Smooth muscle cell (in vitro differentiated cells): ENCODE measurements around the gene ABLIM2. TPM values are rescaled to one million over a fixed set of nuclear protein-coding genes. Genes with fewer than 3 reads are reported as not detected.

Source experiments
- DNase-seq: peaks from one replicate; lab custom pipeline; 2025; ENCODE audit not compliant: unreplicated experiment; lab: John Stamatoyannopoulos, UW
- H2AFZ ChIP-seq: fragments of 200-600 bp; sonication (generic); 2 replicates; pipeline ENCODE4 v1.6.0; 2016; ENCODE audit warnings: antibody characterized with exemption, low read depth, mild to moderate bottlenecking
- H3F3A ChIP-seq: fragments of 200-600 bp; sonication (generic); 2 replicates; pipeline ENCODE4 v1.6.0; 2017; ENCODE audit warnings: antibody characterized with exemption, low read depth
- H3K27ac ChIP-seq: fragments of 200-600 bp; sonication (generic); 2 replicates; pipeline ENCODE4 v1.5.1; 2016; ENCODE audit warnings: low read depth, mild to moderate bottlenecking
- H3K27me3 ChIP-seq: fragments of 200-600 bp; sonication (generic); 2 replicates; pipeline ENCODE4 v1.6.1; 2016; ENCODE audit warnings: low read depth, mild to moderate bottlenecking
- H3K36me3 ChIP-seq: fragments of 200-600 bp; sonication (generic); 2 replicates; pipeline ENCODE4 v1.5.1; 2016; ENCODE audit warnings: low read depth
- H3K4me1 ChIP-seq: fragments of 200-600 bp; sonication (generic); 2 replicates; pipeline ENCODE4 v1.5.1; 2016; ENCODE audit warnings: low read depth
- H3K4me2 ChIP-seq: fragments of 200-600 bp; sonication (generic); 2 replicates; pipeline ENCODE4 v1.6.0; 2016; ENCODE audit warnings: mild to moderate bottlenecking
- H3K4me3 ChIP-seq: fragments of 200-600 bp; sonication (generic); 2 replicates; pipeline ENCODE4 v1.5.1; 2016; ENCODE audit warnings: mild to moderate bottlenecking
- H3K79me2 ChIP-seq: fragments of 200-600 bp; sonication (generic); 2 replicates; pipeline ENCODE4 v1.6.0; 2016; ENCODE audit warnings: low read depth, mild to moderate bottlenecking
- H3K9ac ChIP-seq: fragments of 200-600 bp; sonication (generic); 2 replicates; pipeline ENCODE4 v1.6.0; 2016; ENCODE audit warnings: low read depth
- H3K9me3 ChIP-seq: fragments of 200-600 bp; sonication (generic); replicated peaks from 2 replicates; pipeline ENCODE4 v1.5.1; 2016; ENCODE audit warnings: low read depth
- H4K20me1 ChIP-seq: fragments of 200-600 bp; sonication (generic); 2 replicates; pipeline ENCODE4 v1.6.0; 2016; ENCODE audit warnings: low read depth
- CTCF ChIP-seq: fragments of 200-600 bp; sonication (generic); IDR thresholded peaks from 2 replicates; pipeline ENCODE4 v1.5.1; 2017; ENCODE audit warnings: borderline replicate concordance, mild to moderate bottlenecking, antibody characterized with exemption; ENCODE audit not compliant: insufficient read depth, poor library complexity, severe bottlenecking
- WGBS: methylation state at CpG from one replicate; pipeline ENCODE4 v1.1.7; 2016; ENCODE audit warnings: low lambda C conversion rate; 5-methylcytosine and 5-hydroxymethylcytosine counted together
- polyA plus RNA-seq: library from polyadenylated mRNA; unstranded; fragments of >200 nt; fragmentation: Nextera tagmentation; extraction: Ambion mirVana; gene quantifications from 2 replicates; pipeline ENCODE4 v1.2.1, GENCODE V29; 2016
- total RNA-seq: library from RNA; depleted of rRNA; stranded (reverse); fragments of >200 nt; gene quantifications from 2 replicates; pipeline ENCODE4 v1.2.3, GENCODE V29; 2014

ABLIM2 gene
- total and polyA plus RNA-seq, 2 experiments from 2014 or later, result 0.08 TPM; not detected in 1

- no peaks in the 10 kb centered on the region for H3K27me3 ChIP-seq
- no peaks in the 10 kb centered on the region for H3K9me3 ChIP-seq
- H3K4me2 ChIP-seq, result no peak overlapping the region
- H4K20me1 ChIP-seq, result no peaks in the 10 kb centered on the region
- no peak overlapping the region for H2AFZ ChIP-seq
- DNase-seq, result no peak
- H3K27ac ChIP-seq, result no peak overlapping the region
- peaks cover 11% of the 10 kb centered on the region for H3K4me1 ChIP-seq
- no peak for TF ChIP-seq CTCF
- H3K36me3 ChIP-seq, result no peaks in the 10 kb centered on the region
- H3K79me2 ChIP-seq, result no peaks in the 10 kb centered on the region
- H3K9ac ChIP-seq, result no peak overlapping the region
- H3K4me3 ChIP-seq, result no peak overlapping the region
- WGBS, result 80% methylated on average over 23 of the region's 23 CpGs
- H3F3A ChIP-seq, result peaks cover 24% of the 10 kb centered on the region
Observed at GRCh38 chr4:7964890-7965662, 193.5 kb downstream of the ABLIM2 start.

- Histone ChIP-seq H3K4me2 (no peak overlapping the region), H3K36me3 (no peaks in the 10 kb centered on the region), H3K27me3 (no peaks in the 10 kb centered on the region), H3K4me3 (no peak overlapping the region), H3K27ac (no peak overlapping the region), H3K4me1 (peaks cover 6% of the 10 kb centered on the region), H3F3A (peaks cover 21% of the 10 kb centered on the region), H4K20me1 (no peaks in the 10 kb centered on the region), H2AFZ (no peak overlapping the region), H3K9ac (no peak overlapping the region), H3K9me3 (no peaks in the 10 kb centered on the region), H3K79me2 (no peaks in the 10 kb centered on the region)
- no peak for TF ChIP-seq CTCF
- no peak for DNase-seq
- 79% methylated on average over 5 of the region's 5 CpGs for WGBS
Observed at GRCh38 chr4:7964459-7964858, 194.2 kb downstream of the ABLIM2 start.

- H3K27ac ChIP-seq, result no peak overlapping the region
- TF ChIP-seq CTCF, result no peak
- H3K4me2 ChIP-seq, result no peak overlapping the region
- no peaks in the 10 kb centered on the region for H3K27me3 ChIP-seq
- H3K9ac ChIP-seq, result no peak overlapping the region
- WGBS, result 97% methylated on average over 12 of the region's 12 CpGs
- H3K79me2 ChIP-seq, result no peaks in the 10 kb centered on the region
- peaks cover 6% of the 10 kb centered on the region for H3K4me1 ChIP-seq
- no peaks in the 10 kb centered on the region for H3K9me3 ChIP-seq
- H2AFZ ChIP-seq, result no peak overlapping the region
- H4K20me1 ChIP-seq, result no peaks in the 10 kb centered on the region
- H3K4me3 ChIP-seq, result no peak overlapping the region
- H3F3A ChIP-seq, result peaks cover 15% of the 10 kb centered on the region
- no peaks in the 10 kb centered on the region for H3K36me3 ChIP-seq
- DNase-seq, result no peak
Observed at GRCh38 chr4:7963691-7964090, 194.9 kb downstream of the ABLIM2 start.
